Stomach (tissue), 4 donors: ENCODE data around the gene FCRLA.

Experiments
- EP300 ChIP-seq: sonication (generic); formaldehyde crosslinking; IDR thresholded peaks from one replicate; pipeline ENCODE4 v1.6.1; 2017; ENCODE audit warnings: antibody characterized with exemption
- TF ChIP-seq, protein P1 (sequence below), 7 experiments: fragments of 450-650 bp in 4 of 7; fragments of 200-600 bp in 3 of 7; sonication (generic) in 3 of 7; IDR thresholded peaks; one replicate each; pipeline ENCODE4 v1.5.1; 2016 to 2019; ENCODE audit warnings: antibody characterized with exemption in 7 of 7, control low read depth in 2 of 7, mild to moderate bottlenecking in 1 of 7

DNA sequence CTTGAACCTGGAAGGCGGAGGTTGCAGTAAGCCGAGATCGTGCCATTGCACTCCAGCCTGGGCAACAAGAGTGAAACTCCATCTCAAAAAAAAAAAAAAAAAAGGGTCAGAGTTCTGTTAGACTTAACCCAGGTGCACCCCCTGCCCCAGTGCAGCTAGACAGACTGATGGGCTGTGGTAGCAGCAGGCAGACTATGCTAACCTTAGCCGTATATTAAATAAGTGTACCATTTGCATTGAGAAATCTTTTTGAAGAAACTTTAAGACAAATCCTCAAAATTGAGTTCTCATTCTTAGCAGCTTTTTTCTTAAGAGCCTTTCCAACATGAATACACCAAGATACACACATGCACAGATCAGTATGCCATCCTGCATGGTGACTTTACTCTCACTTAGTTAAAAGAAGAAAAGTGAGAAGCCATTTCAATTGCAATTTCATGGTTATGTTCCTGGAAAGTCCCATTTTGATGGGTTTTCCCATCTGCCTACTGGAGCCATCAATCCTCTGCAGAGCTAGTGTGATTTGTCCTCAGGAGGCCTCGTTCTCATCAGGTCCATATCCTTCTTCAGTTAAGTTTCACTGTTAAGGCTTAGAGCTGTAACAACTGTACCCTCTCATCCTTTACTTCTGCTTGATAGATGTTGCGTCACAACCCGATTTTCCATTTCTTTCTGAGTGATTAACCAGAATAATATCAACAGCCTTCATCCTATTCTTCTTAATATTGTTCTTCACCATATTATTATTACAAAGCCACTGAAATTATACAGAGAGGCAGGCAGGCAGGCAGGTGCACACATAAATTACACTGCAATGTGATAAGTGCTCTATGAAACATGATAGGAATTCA, 21.6 kb downstream of the FCRLA start:
- no peak for TF ChIP-seq EP300
- TF ChIP-seq, protein P1, sequence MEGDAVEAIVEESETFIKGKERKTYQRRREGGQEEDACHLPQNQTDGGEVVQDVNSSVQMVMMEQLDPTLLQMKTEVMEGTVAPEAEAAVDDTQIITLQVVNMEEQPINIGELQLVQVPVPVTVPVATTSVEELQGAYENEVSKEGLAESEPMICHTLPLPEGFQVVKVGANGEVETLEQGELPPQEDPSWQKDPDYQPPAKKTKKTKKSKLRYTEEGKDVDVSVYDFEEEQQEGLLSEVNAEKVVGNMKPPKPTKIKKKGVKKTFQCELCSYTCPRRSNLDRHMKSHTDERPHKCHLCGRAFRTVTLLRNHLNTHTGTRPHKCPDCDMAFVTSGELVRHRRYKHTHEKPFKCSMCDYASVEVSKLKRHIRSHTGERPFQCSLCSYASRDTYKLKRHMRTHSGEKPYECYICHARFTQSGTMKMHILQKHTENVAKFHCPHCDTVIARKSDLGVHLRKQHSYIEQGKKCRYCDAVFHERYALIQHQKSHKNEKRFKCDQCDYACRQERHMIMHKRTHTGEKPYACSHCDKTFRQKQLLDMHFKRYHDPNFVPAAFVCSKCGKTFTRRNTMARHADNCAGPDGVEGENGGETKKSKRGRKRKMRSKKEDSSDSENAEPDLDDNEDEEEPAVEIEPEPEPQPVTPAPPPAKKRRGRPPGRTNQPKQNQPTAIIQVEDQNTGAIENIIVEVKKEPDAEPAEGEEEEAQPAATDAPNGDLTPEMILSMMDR (IDR thresholded peaks at IDR 0.05): no peak
